Endothelial cell (in vitro differentiated cells): ENCODE data around the gene HIVEP1. TPM values are rescaled to one million over a fixed set of nuclear protein-coding genes. Genes with fewer than 3 reads are reported as not detected.
A peak's percentile ranks its signal among the peaks of the same experiment; 100 is the strongest.

ENCODE experiments used
- DNase-seq: peaks from one replicate; pipeline ENCODE4 v3.0.0; 2021; ENCODE audit warnings: low spot score
- H3K27ac Mint-ChIP-seq: one replicate; pipeline ENCODE4 v1.8.0; 2021; ENCODE audit warnings: mixed read lengths, inconsistent platforms; ENCODE audit not compliant: unreplicated experiment
- H3K27me3 Mint-ChIP-seq: one replicate; pipeline ENCODE4 v1.8.0; 2021; ENCODE audit warnings: mild to moderate bottlenecking, moderate library complexity, mixed read lengths, inconsistent platforms; ENCODE audit not compliant: unreplicated experiment
- H3K36me3 Mint-ChIP-seq: one replicate; pipeline ENCODE4 v1.8.0; 2021; ENCODE audit warnings: mild to moderate bottlenecking, low read depth, mixed read lengths, inconsistent platforms; ENCODE audit not compliant: unreplicated experiment
- H3K4me1 Mint-ChIP-seq: one replicate; pipeline ENCODE4 v1.8.0; 2021; ENCODE audit warnings: mild to moderate bottlenecking, mixed read lengths, inconsistent platforms; ENCODE audit not compliant: unreplicated experiment
- H3K4me3 Mint-ChIP-seq: one replicate; pipeline ENCODE4 v1.8.0; 2021; ENCODE audit warnings: mild to moderate bottlenecking, mixed read lengths, inconsistent platforms; ENCODE audit not compliant: unreplicated experiment
- H3K9me3 Mint-ChIP-seq: one replicate; pipeline ENCODE4 v1.8.0; 2021; ENCODE audit warnings: mixed read lengths, inconsistent platforms; ENCODE audit not compliant: unreplicated experiment
- CTCF ChIP-seq: fragments of 200-600 bp; sonication (generic); IDR thresholded peaks from one replicate; pipeline ENCODE4 v1.5.0; 2021; ENCODE audit warnings: antibody characterized with exemption; ENCODE audit not compliant: unreplicated experiment
- total RNA-seq: library from RNA; stranded (reverse); fragmentation: NEBNext Ultra II Directional; extraction: Animal tissue kit (Norgen Biotek cat#: 25700); gene quantifications from one replicate; pipeline ENCODE4 v1.2.1, GENCODE V29; 2021; ENCODE audit not compliant: unreplicated experiment

HIVEP1 gene
- total RNA-seq, 1 donor from 2014 or later, result 19.0 TPM

- Mint-ChIP-seq H3K27me3 (peaks cover 14% of the 10 kb centered on the region), H3K9me3 (no peaks in the 10 kb centered on the region), H3K4me3 (peak overlapping the region; percentile 95), H3K36me3 (peaks cover 4% of the 10 kb centered on the region), H3K27ac (peak overlapping the region; percentile 98), H3K4me1 (peaks cover 23% of the 10 kb centered on the region)
- no peak for TF ChIP-seq CTCF
- DNase-seq, result no peak
These were observed 2.1 kb upstream of the HIVEP1 start for GRCh38 chr6:12009876-12010634.

GRCh38 chr6:12010635-12011275 lies 1.4 kb upstream of the HIVEP1 start:
- peak overlapping the region; percentile 98 for H3K27ac Mint-ChIP-seq
- H3K9me3 Mint-ChIP-seq, result no peaks in the 10 kb centered on the region
- H3K4me3 Mint-ChIP-seq, result peak overlapping the region; percentile 95
- H3K36me3 Mint-ChIP-seq, result peaks cover 4% of the 10 kb centered on the region
- no peak for TF ChIP-seq CTCF
- peaks cover 14% of the 10 kb centered on the region for H3K27me3 Mint-ChIP-seq
- peaks cover 23% of the 10 kb centered on the region for H3K4me1 Mint-ChIP-seq
- DNase-seq, result peak; percentile 57

GRCh38 chr6:12011276-12012037 lies 655 bp upstream of the HIVEP1 start:
- TF ChIP-seq CTCF, result no peak
- Mint-ChIP-seq H3K9me3 (no peaks in the 10 kb centered on the region), H3K4me1 (peaks cover 23% of the 10 kb centered on the region), H3K4me3 (peak overlapping the region; percentile 95), H3K27me3 (peaks cover 14% of the 10 kb centered on the region), H3K36me3 (peaks cover 4% of the 10 kb centered on the region), H3K27ac (peak overlapping the region; percentile 98)
- peak; percentile 94 for DNase-seq

GRCh38 chr6:12012558-12013306 lies 620 bp downstream of the HIVEP1 start:
- Mint-ChIP-seq H3K9me3 (no peaks in the 10 kb centered on the region), H3K27me3 (peaks cover 14% of the 10 kb centered on the region), H3K4me3 (peak overlapping the region; percentile 98), H3K36me3 (peaks cover 11% of the 10 kb centered on the region), H3K4me1 (peaks cover 19% of the 10 kb centered on the region), H3K27ac (peak overlapping the region; percentile 96)
- peak; percentile 66 for DNase-seq
- no peak for TF ChIP-seq CTCF
